Transverse colon (tissue), 4 donors: ENCODE results near the gene NAGLU.

Source experiments
- CTCF ChIP-seq, 5 experiments: fragments of 200-600 bp in 3 of 5; fragments of 450-650 bp in 2 of 5; sonication (generic) in 3 of 5; IDR thresholded peaks; 1 replicate in 2 of 5; 2 replicates in 3 of 5; pipeline ENCODE4 v1.5.1; 2016 to 2017; ENCODE audit warnings: antibody characterized with exemption in 5 of 5, inconsistent platforms in 3 of 5, mild to moderate bottlenecking in 2 of 5, moderate library complexity in 1 of 5
- POLR2AphosphoS5 ChIP-seq, 3 donors: sonication (generic); formaldehyde crosslinking; IDR thresholded peaks; one replicate each; pipeline ENCODE4 v1.6.1; 2016; ENCODE audit warnings: antibody characterized with exemption in 3 of 3

DNA sequence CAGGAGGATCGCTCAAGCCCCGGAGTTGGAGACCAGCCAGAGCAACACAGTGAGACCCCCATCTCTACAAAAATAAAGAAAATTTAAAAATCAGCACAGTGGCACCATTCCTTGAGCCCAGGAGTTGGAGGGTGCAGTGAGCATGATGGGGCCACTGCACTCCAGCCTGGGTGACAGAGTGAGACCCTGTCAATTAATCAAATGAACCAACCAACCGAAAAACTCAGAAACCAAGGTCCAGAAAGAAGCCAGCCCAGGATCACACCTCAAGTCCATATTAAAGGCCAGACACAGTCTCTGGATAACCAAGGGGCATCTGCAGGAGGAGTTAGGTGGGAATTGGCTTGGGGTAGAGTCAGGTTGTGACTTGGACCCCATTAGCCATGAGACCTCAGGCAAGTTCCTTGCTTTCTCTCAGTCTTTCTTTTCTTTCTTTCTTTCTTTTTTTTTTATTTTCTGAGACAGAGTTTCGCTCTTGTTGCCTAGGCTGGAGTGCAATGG is 19.1 kb downstream of the NAGLU start:
- no peak for TF ChIP-seq CTCF (IDR thresholded peaks at IDR 0.05)
- no peak for TF ChIP-seq POLR2AphosphoS5 (IDR thresholded peaks at IDR 0.05)
